ENCODE results near the gene TOR4A. TPM values are rescaled to one million over a fixed set of nuclear protein-coding genes. Genes with fewer than 3 reads are reported as not detected.

Gene TOR4A
- total RNA-seq, 1 donor from 2014 or later, result 3.5 TPM

DNA sequence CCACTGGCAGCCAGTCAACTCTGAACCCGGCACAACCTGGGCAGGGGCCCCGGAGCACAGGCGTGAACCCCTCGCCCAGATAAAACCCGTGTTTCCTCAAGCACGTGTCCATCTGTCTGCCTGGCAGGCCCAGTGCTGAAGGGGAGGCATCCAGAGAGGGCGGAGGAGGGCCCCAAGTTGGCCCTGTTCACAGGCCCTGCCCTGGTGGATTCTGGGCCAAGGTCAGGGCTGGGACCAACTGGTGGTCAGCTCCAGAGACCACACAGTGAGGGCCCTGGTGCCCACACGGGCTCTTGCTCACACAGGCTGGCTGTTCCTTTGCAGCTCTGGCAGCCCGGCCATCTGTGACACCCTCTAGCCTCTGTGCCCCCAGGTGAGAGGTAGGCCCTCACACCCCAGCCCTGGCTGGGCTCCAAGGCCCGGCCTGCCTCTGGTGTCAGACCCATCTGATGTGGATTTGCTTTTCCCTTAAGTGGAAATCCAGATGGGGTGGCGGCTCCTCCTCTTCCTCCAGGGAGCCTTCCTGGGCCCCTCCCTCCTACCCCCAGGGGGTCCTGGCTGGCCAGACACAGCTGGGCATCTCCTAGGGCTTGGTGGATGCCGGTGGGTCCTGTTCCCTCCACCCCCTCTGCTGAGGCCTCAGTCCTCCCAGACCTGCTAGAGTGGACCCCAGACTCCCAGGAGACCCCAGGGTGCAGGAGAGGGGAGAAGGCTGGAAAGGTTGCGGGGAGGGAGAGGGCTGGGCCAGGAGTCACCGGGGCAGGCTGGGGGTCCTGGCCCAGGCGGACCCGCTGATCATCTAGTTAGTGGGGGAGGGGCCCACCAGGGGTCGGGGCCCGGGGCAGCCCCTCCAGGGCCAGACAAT is 27.0 kb upstream of the TOR4A start:
- no peak overlapping the region for H3K4me3 Mint-ChIP-seq (ENCODE audit: unreplicated experiment)
- peaks cover 5% of the 10 kb centered on the region for H3K4me1 Mint-ChIP-seq (ENCODE audit: low read depth)
- H3K27ac Mint-ChIP-seq (ENCODE audit: unreplicated experiment), result no peak overlapping the region
- no peaks in the 10 kb centered on the region for H3K9me3 Mint-ChIP-seq (ENCODE audit: low read depth)
- DNase-seq (ENCODE audit: low spot score), result no peak
- no peaks in the 10 kb centered on the region for H3K27me3 Mint-ChIP-seq (ENCODE audit: low read depth)
- no peaks in the 10 kb centered on the region for H3K36me3 Mint-ChIP-seq (ENCODE audit: low read depth)
- no peak for TF ChIP-seq CTCF (IDR thresholded peaks at IDR 0.05)

GRCh38 chr9:137251194-137251461 is 26.4 kb upstream of the TOR4A start, which contains the start of gene STPG3:
STPG3 (plus strand) TSS chr9:137251286; CDS start chr9:137251287, 1 bp downstream.
- Mint-ChIP-seq H3K27me3 (ENCODE audit: low read depth) (no peaks in the 10 kb centered on the region), H3K27ac (ENCODE audit: unreplicated experiment) (no peak within 1 kb of the TSS), H3K4me1 (ENCODE audit: low read depth) (peaks cover 10% of the 10 kb centered on the region), H3K36me3 (ENCODE audit: low read depth) (no peaks in the 10 kb centered on the region), H3K4me3 (ENCODE audit: unreplicated experiment) (no peak within 1 kb of the TSS), H3K9me3 (ENCODE audit: low read depth) (no peaks in the 10 kb centered on the region)
- TF ChIP-seq CTCF (IDR thresholded peaks at IDR 0.05), result no peak
- no peak for DNase-seq (ENCODE audit: low spot score)

GRCh38 chr9:137251490-137252268 is 25.8 kb upstream of the TOR4A start:
- Mint-ChIP-seq H3K4me3 (ENCODE audit: unreplicated experiment) (no peak overlapping the region), H3K9me3 (ENCODE audit: low read depth) (no peaks in the 10 kb centered on the region), H3K27ac (ENCODE audit: unreplicated experiment) (no peak overlapping the region), H3K4me1 (ENCODE audit: low read depth) (peaks cover 15% of the 10 kb centered on the region), H3K27me3 (ENCODE audit: low read depth) (no peaks in the 10 kb centered on the region), H3K36me3 (ENCODE audit: low read depth) (no peaks in the 10 kb centered on the region)
- no peak for TF ChIP-seq CTCF (IDR thresholded peaks at IDR 0.05)
- no peak for DNase-seq (ENCODE audit: low spot score)

GRCh38 chr9:137252555-137253506 is 24.7 kb upstream of the TOR4A start:
- no peaks in the 10 kb centered on the region for H3K27me3 Mint-ChIP-seq (ENCODE audit: low read depth)
- no peaks in the 10 kb centered on the region for H3K9me3 Mint-ChIP-seq (ENCODE audit: low read depth)
- H3K4me1 Mint-ChIP-seq (ENCODE audit: low read depth), result peaks cover 17% of the 10 kb centered on the region
- no peak overlapping the region for H3K27ac Mint-ChIP-seq (ENCODE audit: unreplicated experiment)
- no peak for DNase-seq (ENCODE audit: low spot score)
- no peak for TF ChIP-seq CTCF (IDR thresholded peaks at IDR 0.05)
- no peaks in the 10 kb centered on the region for H3K36me3 Mint-ChIP-seq (ENCODE audit: low read depth)
- no peak overlapping the region for H3K4me3 Mint-ChIP-seq (ENCODE audit: unreplicated experiment)
